Smooth muscle cell (in vitro differentiated cells): ENCODE results near the gene CUL9. TPM values are rescaled to one million over a fixed set of nuclear protein-coding genes. Genes with fewer than 3 reads are reported as not detected.

Source experiments
- DNase-seq: peaks from one replicate; lab custom pipeline; 2025; ENCODE audit not compliant: unreplicated experiment; lab: John Stamatoyannopoulos, UW
- H2AFZ ChIP-seq: fragments of 200-600 bp; sonication (generic); 2 replicates; pipeline ENCODE4 v1.6.0; 2016; ENCODE audit warnings: antibody characterized with exemption, low read depth, mild to moderate bottlenecking
- H3F3A ChIP-seq: fragments of 200-600 bp; sonication (generic); 2 replicates; pipeline ENCODE4 v1.6.0; 2017; ENCODE audit warnings: antibody characterized with exemption, low read depth
- H3K27ac ChIP-seq: fragments of 200-600 bp; sonication (generic); 2 replicates; pipeline ENCODE4 v1.5.1; 2016; ENCODE audit warnings: low read depth, mild to moderate bottlenecking
- H3K27me3 ChIP-seq: fragments of 200-600 bp; sonication (generic); 2 replicates; pipeline ENCODE4 v1.6.1; 2016; ENCODE audit warnings: low read depth, mild to moderate bottlenecking
- H3K36me3 ChIP-seq: fragments of 200-600 bp; sonication (generic); 2 replicates; pipeline ENCODE4 v1.5.1; 2016; ENCODE audit warnings: low read depth
- H3K4me1 ChIP-seq: fragments of 200-600 bp; sonication (generic); 2 replicates; pipeline ENCODE4 v1.5.1; 2016; ENCODE audit warnings: low read depth
- H3K4me2 ChIP-seq: fragments of 200-600 bp; sonication (generic); 2 replicates; pipeline ENCODE4 v1.6.0; 2016; ENCODE audit warnings: mild to moderate bottlenecking
- H3K4me3 ChIP-seq: fragments of 200-600 bp; sonication (generic); 2 replicates; pipeline ENCODE4 v1.5.1; 2016; ENCODE audit warnings: mild to moderate bottlenecking
- H3K79me2 ChIP-seq: fragments of 200-600 bp; sonication (generic); 2 replicates; pipeline ENCODE4 v1.6.0; 2016; ENCODE audit warnings: low read depth, mild to moderate bottlenecking
- H3K9ac ChIP-seq: fragments of 200-600 bp; sonication (generic); 2 replicates; pipeline ENCODE4 v1.6.0; 2016; ENCODE audit warnings: low read depth
- H3K9me3 ChIP-seq: fragments of 200-600 bp; sonication (generic); replicated peaks from 2 replicates; pipeline ENCODE4 v1.5.1; 2016; ENCODE audit warnings: low read depth
- H4K20me1 ChIP-seq: fragments of 200-600 bp; sonication (generic); 2 replicates; pipeline ENCODE4 v1.6.0; 2016; ENCODE audit warnings: low read depth
- CTCF ChIP-seq: fragments of 200-600 bp; sonication (generic); IDR thresholded peaks from 2 replicates; pipeline ENCODE4 v1.5.1; 2017; ENCODE audit warnings: borderline replicate concordance, mild to moderate bottlenecking, antibody characterized with exemption; ENCODE audit not compliant: insufficient read depth, poor library complexity, severe bottlenecking
- WGBS: methylation state at CpG from one replicate; pipeline ENCODE4 v1.1.7; 2016; ENCODE audit warnings: low lambda C conversion rate; 5-methylcytosine and 5-hydroxymethylcytosine counted together
- polyA plus RNA-seq: library from polyadenylated mRNA; unstranded; fragments of >200 nt; fragmentation: Nextera tagmentation; extraction: Ambion mirVana; gene quantifications from 2 replicates; pipeline ENCODE4 v1.2.1, GENCODE V29; 2016
- total RNA-seq: library from RNA; depleted of rRNA; stranded (reverse); fragments of >200 nt; gene quantifications from 2 replicates; pipeline ENCODE4 v1.2.3, GENCODE V29; 2014

CUL9 gene
- total and polyA plus RNA-seq, 2 experiments from 2014 or later = 13.9 to 18.8 TPM

- H3K9me3 ChIP-seq = no peaks in the 10 kb centered on the region
- H3K27me3 ChIP-seq = no peaks in the 10 kb centered on the region
- H3K9ac ChIP-seq = no peak overlapping the region
Measured at GRCh38 chr6:43149265-43149664, 32.7 kb upstream of the CUL9 start.

GRCh38 chr6:43150051-43150751 is 31.8 kb upstream of the CUL9 start:
- Histone ChIP-seq H4K20me1 (peaks cover 19% of the 10 kb centered on the region), H3K27ac (peak overlapping the region; percentile 37), H3K36me3 (peaks cover 6% of the 10 kb centered on the region), H3K4me3 (no peak overlapping the region), H3K79me2 (peaks cover 12% of the 10 kb centered on the region), H3K4me1 (no peaks in the 10 kb centered on the region), H2AFZ (no peak overlapping the region), H3K4me2 (no peak overlapping the region), H3K9ac (no peak overlapping the region), H3K9me3 (no peaks in the 10 kb centered on the region), H3K27me3 (no peaks in the 10 kb centered on the region), H3F3A (peaks cover 22% of the 10 kb centered on the region)
- DNase-seq = no peak
- 97% methylated on average over 7 of the region's 7 CpGs for WGBS
- TF ChIP-seq CTCF = no peak

More at GRCh38 chr6:43149265-43149664, 32.7 kb upstream of the CUL9 start:
- H3F3A ChIP-seq = peaks cover 25% of the 10 kb centered on the region
- DNase-seq = no peak
- H3K4me3 ChIP-seq = no peak overlapping the region
- WGBS = 87% methylated on average over 1 of the region's 1 CpG
- H3K4me1 ChIP-seq = no peaks in the 10 kb centered on the region
- H2AFZ ChIP-seq = no peak overlapping the region
- peaks cover 18% of the 10 kb centered on the region for H3K79me2 ChIP-seq
- peak overlapping the region; percentile 37 for H3K27ac ChIP-seq
- H4K20me1 ChIP-seq = peaks cover 12% of the 10 kb centered on the region
- TF ChIP-seq CTCF = no peak
- no peak overlapping the region for H3K4me2 ChIP-seq
- H3K36me3 ChIP-seq = peaks cover 6% of the 10 kb centered on the region

- peaks cover 6% of the 10 kb centered on the region for H3K79me2 ChIP-seq
- no peak for DNase-seq
- H3K27me3 ChIP-seq = no peaks in the 10 kb centered on the region
- 98% methylated on average over 11 of the region's 11 CpGs for WGBS
- no peak overlapping the region for H2AFZ ChIP-seq
- no peaks in the 10 kb centered on the region for H3K9me3 ChIP-seq
- H3K4me3 ChIP-seq = no peak overlapping the region
- peaks cover 6% of the 10 kb centered on the region for H3K36me3 ChIP-seq
- no peak for TF ChIP-seq CTCF
- H4K20me1 ChIP-seq = peaks cover 21% of the 10 kb centered on the region
- H3F3A ChIP-seq = peaks cover 7% of the 10 kb centered on the region
- no peak overlapping the region for H3K27ac ChIP-seq
- H3K4me2 ChIP-seq = no peak overlapping the region
- H3K9ac ChIP-seq = no peak overlapping the region
- H3K4me1 ChIP-seq = no peaks in the 10 kb centered on the region
Measured at GRCh38 chr6:43159599-43159998, 22.4 kb upstream of the CUL9 start.

GRCh38 chr6:43163899-43164298 is 18.1 kb upstream of the CUL9 start:
- TF ChIP-seq CTCF = no peak
- no peaks in the 10 kb centered on the region for H3K4me1 ChIP-seq
- no peak for DNase-seq
- H3F3A ChIP-seq = peaks cover 30% of the 10 kb centered on the region
- no peak overlapping the region for H3K27ac ChIP-seq
- H3K4me3 ChIP-seq = no peak overlapping the region
- no peaks in the 10 kb centered on the region for H3K79me2 ChIP-seq
- H3K9me3 ChIP-seq = no peaks in the 10 kb centered on the region
- no peak overlapping the region for H3K9ac ChIP-seq
- H3K36me3 ChIP-seq = peaks cover 6% of the 10 kb centered on the region
- H3K4me2 ChIP-seq = no peak overlapping the region
- no peak overlapping the region for H2AFZ ChIP-seq
- peaks cover 14% of the 10 kb centered on the region for H4K20me1 ChIP-seq
- H3K27me3 ChIP-seq = no peaks in the 10 kb centered on the region
